VCaP (cell line): ENCODE results near the gene SLC8A3.

Experiments used
- H3K27ac ChIP-seq: fragments of 450-650 bp; 2 replicates; pipeline ENCODE4 v1.5.1; 2017
- CTCF ChIP-seq: fragments of 450-650 bp; conservative IDR thresholded peaks from 2 replicates; pipeline ENCODE4 v1.5.1; 2017; ENCODE audit warnings: mild to moderate bottlenecking, moderate library complexity

The SLC8A3 gene

GRCh38 chr14:70116278-70116677 lies 72.5 kb downstream of the SLC8A3 start:
- no peak for TF ChIP-seq CTCF
- H3K27ac ChIP-seq: no peak overlapping the region

GRCh38 chr14:70114621-70115156 lies 74.1 kb downstream of the SLC8A3 start:
- H3K27ac ChIP-seq: no peak overlapping the region
- TF ChIP-seq CTCF: no peak

- H3K27ac ChIP-seq: no peak overlapping the region
- no peak for TF ChIP-seq CTCF
Measured at GRCh38 chr14:70113211-70113610, 75.5 kb downstream of the SLC8A3 start.

GRCh38 chr14:70108419-70108818 lies 80.3 kb downstream of the SLC8A3 start:
- no peak overlapping the region for H3K27ac ChIP-seq
- TF ChIP-seq CTCF: no peak

GRCh38 chr14:70107309-70107708 lies 81.4 kb downstream of the SLC8A3 start:
- no peak overlapping the region for H3K27ac ChIP-seq
- no peak for TF ChIP-seq CTCF

- no peak for TF ChIP-seq CTCF
- H3K27ac ChIP-seq: no peak overlapping the region
Measured at GRCh38 chr14:70100071-70100470, 88.7 kb downstream of the SLC8A3 start.

- no peak for TF ChIP-seq CTCF
- no peak overlapping the region for H3K27ac ChIP-seq
Measured at GRCh38 chr14:70098250-70098809, 90.4 kb downstream of the SLC8A3 start.
